HepG2 (cell line): ENCODE measurements around the gene SLC25A25. TPM values are rescaled to one million over a fixed set of nuclear protein-coding genes. Genes with fewer than 3 reads are reported as not detected.

Experiments used
- AKAP8 ChIP-seq: sonication (generic); formaldehyde crosslinking; IDR thresholded peaks from 2 replicates; pipeline ENCODE4 v1.5.1; 2020; ENCODE audit warnings: mild to moderate bottlenecking, missing genetic modification reagents
- CREBL2 ChIP-seq: sonication (generic); formaldehyde crosslinking; IDR thresholded peaks from 2 replicates; pipeline ENCODE4 v1.8.1; 2023; ENCODE audit warnings: missing genetic modification reagents, mild to moderate bottlenecking, borderline replicate concordance
- ELF4 ChIP-seq: sonication (generic); formaldehyde crosslinking; IDR thresholded peaks from 2 replicates; pipeline ENCODE4 v1.5.0; 2020; ENCODE audit warnings: missing genetic modification reagents, mild to moderate bottlenecking, moderate library complexity, borderline replicate concordance
- ERF ChIP-seq: IDR thresholded peaks from 2 replicates; pipeline ENCODE4 v1.6.1; 2018; ENCODE audit warnings: missing biosample characterization, missing genetic modification reagents
- FOXA3 ChIP-seq: IDR thresholded peaks from 2 replicates; pipeline ENCODE4 v1.6.1; 2016; ENCODE audit warnings: missing genetic modification reagents, missing compliant biosample characterization
- GMEB2 ChIP-seq: IDR thresholded peaks from 2 replicates; pipeline ENCODE4 v1.6.1; 2016; ENCODE audit warnings: missing biosample characterization, missing genetic modification reagents, low read depth
- MAF1 ChIP-seq: sonication (generic); formaldehyde crosslinking; IDR thresholded peaks from 2 replicates; pipeline ENCODE4 v1.5.0; 2020; ENCODE audit warnings: missing genetic modification reagents, borderline replicate concordance
- NCOA2 ChIP-seq: sonication (generic); formaldehyde crosslinking; IDR thresholded peaks from 2 replicates; pipeline ENCODE4 v1.8.0; 2022; ENCODE audit warnings: inconsistent platforms
- NFIC ChIP-seq: IDR thresholded peaks from 2 replicates; pipeline ENCODE4 v1.6.1; 2012; ENCODE audit warnings: mild to moderate bottlenecking, low read length, inconsistent platforms
- PITX1 ChIP-seq: sonication (generic); formaldehyde crosslinking; IDR thresholded peaks from 2 replicates; pipeline ENCODE4 v1.5.1; 2020; ENCODE audit warnings: mild to moderate bottlenecking, missing genetic modification reagents
- SIX1 ChIP-seq: sonication (generic); formaldehyde crosslinking; IDR thresholded peaks from 2 replicates; pipeline ENCODE4 v1.4.0; 2020; ENCODE audit warnings: missing genetic modification reagents, borderline replicate concordance
- STAG1 ChIP-seq: sonication (generic); formaldehyde crosslinking; IDR thresholded peaks from 2 replicates; pipeline ENCODE4 v1.4.0; 2020; ENCODE audit warnings: missing genetic modification reagents
- TCF12 ChIP-seq, 2 experiments: fragments of 450-650 bp in 1 of 2; sonication (generic) in 1 of 2; formaldehyde crosslinking in 1 of 2; IDR thresholded peaks; 2 replicates each; pipeline versions ENCODE4 v1.6.1 to v1.8.0; 2017 to 2022; ENCODE audit warnings: antibody characterized with exemption in 1 of 2, mild to moderate bottlenecking in 1 of 2, missing genetic modification reagents in 1 of 2, moderate library complexity in 1 of 2
- TSC22D2 ChIP-seq: sonication (generic); formaldehyde crosslinking; IDR thresholded peaks from 2 replicates; pipeline ENCODE4 v1.5.1; 2020; ENCODE audit warnings: missing genetic modification reagents, mild to moderate bottlenecking, borderline replicate concordance
- ZFP62 ChIP-seq: sonication (generic); formaldehyde crosslinking; IDR thresholded peaks from 2 replicates; pipeline ENCODE4 v1.4.0; 2020; ENCODE audit warnings: missing genetic modification reagents
- ZKSCAN5 ChIP-seq: sonication (generic); formaldehyde crosslinking; IDR thresholded peaks from 2 replicates; pipeline ENCODE4 v1.5.1; 2020; ENCODE audit warnings: mild to moderate bottlenecking, missing genetic modification reagents
- ZKSCAN8 ChIP-seq: IDR thresholded peaks from 2 replicates; pipeline ENCODE4 v1.6.1; 2016; ENCODE audit warnings: borderline replicate concordance, missing genetic modification reagents, missing compliant biosample characterization
- ZNF280D ChIP-seq: sonication (generic); formaldehyde crosslinking; IDR thresholded peaks from 2 replicates; pipeline ENCODE4 v1.5.1; 2020; ENCODE audit warnings: mild to moderate bottlenecking, missing genetic modification reagents
- polyA plus RNA-seq, 8 experiments: library from polyadenylated mRNA; depleted of rRNA in 3 of 8; stranded (reverse) in 7 of 8; unstranded in 1 of 8; fragments of >200 nt; fragmentation: Illumina TruSeq in 4 of 8; extraction: Trizol in 4 of 8; gene quantifications; 2 replicates each; pipeline versions ENCODE4 v1.2.1 to v1.2.3, GENCODE V29; 2011 to 2016; ENCODE audit warnings: low read depth in 4 of 8, missing spikeins in 1 of 8, mixed read lengths in 1 of 8; ENCODE audit not compliant: insufficient read depth in 1 of 8
- total RNA-seq, 5 experiments: library from RNA; depleted of rRNA; stranded (reverse); fragments of >200 nt; fragmentation: Illumina TruSeq; extraction: Trizol; gene quantifications; 2 replicates each; pipeline ENCODE4 v1.2.3, GENCODE V29; 2016; ENCODE audit warnings: low read depth in 1 of 5
- TF ChIP-seq, protein P1 (sequence below): sonication (generic); formaldehyde crosslinking; conservative IDR thresholded peaks from 2 replicates; pipeline ENCODE4 v1.4.0; 2020; ENCODE audit warnings: missing genetic modification reagents
- TF ChIP-seq, protein P2 (sequence below): sonication (generic); formaldehyde crosslinking; IDR thresholded peaks from 2 replicates; pipeline ENCODE4 v1.5.1; 2020; ENCODE audit warnings: missing genetic modification reagents, mild to moderate bottlenecking, borderline replicate concordance

Gene SLC25A25
- total and polyA plus RNA-seq, 2 of the 13 experiments (the other 11 are each of a cell fraction or from before 2014, with no cell fraction given): 10.5 to 24.8 TPM

DNA sequence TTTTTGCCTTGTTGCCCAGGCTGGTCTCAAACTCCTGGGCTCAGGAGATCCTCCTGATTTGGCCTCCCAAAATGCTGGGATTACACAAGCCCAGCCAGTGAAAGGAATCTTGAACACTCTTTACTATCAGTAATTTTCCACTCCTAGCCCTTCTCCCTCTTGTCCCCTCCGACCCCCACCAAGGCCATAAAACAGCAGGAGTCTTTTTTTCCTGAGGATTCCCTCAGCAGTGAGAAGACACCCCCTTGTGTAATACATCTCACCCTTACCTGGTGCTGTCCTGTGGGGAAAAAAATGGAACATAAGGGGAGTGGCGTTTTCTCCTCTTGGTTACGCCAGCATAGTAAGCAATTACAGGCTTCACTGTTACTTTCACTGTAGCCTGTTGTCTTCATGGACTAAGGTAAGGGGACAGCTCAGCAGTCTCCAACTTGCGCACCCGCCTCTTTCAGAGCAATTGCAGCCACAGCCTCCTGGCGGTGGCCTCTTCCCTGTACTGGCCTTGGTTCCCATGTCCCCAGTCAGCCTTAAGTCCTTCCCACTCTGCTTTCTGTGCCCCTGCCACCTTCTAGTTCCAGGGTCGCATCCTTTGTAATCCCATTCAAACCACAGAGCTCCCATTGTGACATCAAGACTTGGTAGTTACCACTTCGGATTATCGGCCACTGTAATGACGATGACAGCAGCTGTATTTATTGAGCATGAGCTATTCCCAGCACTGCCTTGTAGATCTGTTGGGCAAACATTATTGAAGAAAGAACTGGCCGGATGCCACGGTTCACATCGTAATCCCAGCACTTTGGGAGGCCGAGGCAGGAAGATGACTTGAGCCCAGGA is 10.9 kb upstream of the SLC25A25 start (continued):
- no peak for TF ChIP-seq GMEB2 (CRISPR knock-in tag)
- TF ChIP-seq PITX1 (CRISPR knock-in tag): no peak
- TF ChIP-seq STAG1 (CRISPR knock-in tag): no peak
- TF ChIP-seq ZNF280D: peak; percentile 56; the same call in 1 of the 2 replicates
- no peak for TF ChIP-seq MAF1
- TF ChIP-seq TSC22D2 (CRISPR knock-in tag): no peak
- TF ChIP-seq FOXA3: peak; percentile 51; the same call in 1 of the 2 replicates
- TF ChIP-seq, protein P1, sequence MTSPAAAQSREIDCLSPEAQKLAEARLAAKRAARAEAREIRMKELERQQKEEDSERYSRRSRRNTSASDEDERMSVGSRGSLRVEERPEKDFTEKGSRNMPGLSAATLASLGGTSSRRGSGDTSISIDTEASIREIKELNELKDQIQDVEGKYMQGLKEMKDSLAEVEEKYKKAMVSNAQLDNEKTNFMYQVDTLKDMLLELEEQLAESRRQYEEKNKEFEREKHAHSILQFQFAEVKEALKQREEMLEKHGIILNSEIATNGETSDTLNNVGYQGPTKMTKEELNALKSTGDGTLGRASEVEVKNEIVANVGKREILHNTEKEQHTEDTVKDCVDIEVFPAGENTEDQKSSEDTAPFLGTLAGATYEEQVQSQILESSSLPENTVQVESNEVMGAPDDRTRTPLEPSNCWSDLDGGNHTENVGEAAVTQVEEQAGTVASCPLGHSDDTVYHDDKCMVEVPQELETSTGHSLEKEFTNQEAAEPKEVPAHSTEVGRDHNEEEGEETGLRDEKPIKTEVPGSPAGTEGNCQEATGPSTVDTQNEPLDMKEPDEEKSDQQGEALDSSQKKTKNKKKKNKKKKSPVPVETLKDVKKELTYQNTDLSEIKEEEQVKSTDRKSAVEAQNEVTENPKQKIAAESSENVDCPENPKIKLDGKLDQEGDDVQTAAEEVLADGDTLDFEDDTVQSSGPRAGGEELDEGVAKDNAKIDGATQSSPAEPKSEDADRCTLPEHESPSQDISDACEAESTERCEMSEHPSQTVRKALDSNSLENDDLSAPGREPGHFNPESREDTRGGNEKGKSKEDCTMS (CRISPR knock-in tag): no peak
- TF ChIP-seq NFIC: no peak
- no peak for TF ChIP-seq ZKSCAN5 (CRISPR knock-in tag)
- peak; percentile 26; the same call in 1 of the 2 replicates for TF ChIP-seq ZKSCAN8
- TF ChIP-seq SIX1 (CRISPR knock-in tag): no peak
- peak; percentile 43; the same call in 1 of the 2 replicates for TF ChIP-seq NCOA2 (CRISPR knock-in tag)
- no peak for TF ChIP-seq ELF4 (CRISPR knock-in tag)
- no peak; the same call in 1 of the 2 replicates for TF ChIP-seq ERF (CRISPR knock-in tag)
- no peak for TF ChIP-seq ZFP62 (CRISPR knock-in tag)
- TF ChIP-seq TCF12 (IDR thresholded peaks at IDR 0.05): no peak
- TF ChIP-seq TCF12 (CRISPR knock-in tag; IDR thresholded peaks at IDR 0.05): no peak
- TF ChIP-seq, protein P2, sequence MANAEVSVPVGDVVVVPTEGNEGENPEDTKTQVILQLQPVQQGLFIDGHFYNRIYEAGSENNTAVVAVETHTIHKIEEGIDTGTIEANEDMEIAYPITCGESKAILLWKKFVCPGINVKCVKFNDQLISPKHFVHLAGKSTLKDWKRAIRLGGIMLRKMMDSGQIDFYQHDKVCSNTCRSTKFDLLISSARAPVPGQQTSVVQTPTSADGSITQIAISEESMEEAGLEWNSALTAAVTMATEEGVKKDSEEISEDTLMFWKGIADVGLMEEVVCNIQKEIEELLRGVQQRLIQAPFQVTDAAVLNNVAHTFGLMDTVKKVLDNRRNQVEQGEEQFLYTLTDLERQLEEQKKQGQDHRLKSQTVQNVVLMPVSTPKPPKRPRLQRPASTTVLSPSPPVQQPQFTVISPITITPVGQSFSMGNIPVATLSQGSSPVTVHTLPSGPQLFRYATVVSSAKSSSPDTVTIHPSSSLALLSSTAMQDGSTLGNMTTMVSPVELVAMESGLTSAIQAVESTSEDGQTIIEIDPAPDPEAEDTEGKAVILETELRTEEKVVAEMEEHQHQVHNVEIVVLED (CRISPR knock-in tag): no peak
- no peak for TF ChIP-seq CREBL2 (CRISPR knock-in tag)
- no peak for TF ChIP-seq AKAP8
